ENCODE data around the gene SLIRP.

Gene SLIRP

DNA sequence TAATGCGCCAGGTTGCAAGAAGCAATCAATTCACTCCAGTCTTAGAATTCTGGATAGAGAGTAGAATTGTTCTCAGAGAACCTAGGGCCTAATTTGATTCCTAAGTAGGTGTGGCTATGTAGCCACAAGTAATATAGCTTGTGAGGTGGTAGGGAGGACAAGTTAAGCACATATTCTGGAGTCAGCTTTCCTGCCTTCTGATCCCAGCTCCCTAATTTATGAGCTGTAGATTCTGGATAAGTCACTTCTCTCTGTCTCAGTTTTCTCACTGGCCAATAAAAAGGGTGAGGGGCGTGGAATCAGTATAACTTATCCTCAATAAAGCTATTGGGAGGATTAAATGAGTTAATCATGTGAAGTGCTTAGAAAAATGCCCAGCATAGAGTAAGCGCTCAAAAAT, 56.1 kb downstream of the SLIRP start:
- Histone ChIP-seq H3K9me2 (replicated peaks; ENCODE audit: insufficient read depth, low read length) (no peaks in the 10 kb centered on the region), H3K4me2 (ENCODE audit: low read depth, low read length, poor library complexity, severe bottlenecking) (no peak overlapping the region), H3K9me3 (ENCODE audit: insufficient read depth, low read length) (no peaks in the 10 kb centered on the region), H3K36me3 (ENCODE audit: low read length) (no peaks in the 10 kb centered on the region), H4K20me1 (ENCODE audit: low read depth, low read length) (no peaks in the 10 kb centered on the region; the same call in 1 of the 2 replicates), H3K9ac (ENCODE audit: low read length) (no peak overlapping the region), H3F3A (ENCODE audit: insufficient read depth) (no peaks in the 10 kb centered on the region), H3K27ac (ENCODE audit: low read depth, low read length) (no peak overlapping the region), H3K27me3 (ENCODE audit: low read length) (no peaks in the 10 kb centered on the region), H2AFZ (ENCODE audit: low read depth, low read length, severe bottlenecking) (no peak overlapping the region), H3K79me2 (ENCODE audit: insufficient read depth, low read length) (peaks cover 19% of the 10 kb centered on the region), H3K4me3 (ENCODE audit: insufficient read depth, low read length, poor library complexity, severe bottlenecking) (no peak overlapping the region)
- TF ChIP-seq EZH2phosphoT487 (conservative IDR thresholded peaks at IDR 0.05; ENCODE audit: low read length): no peak
- TF ChIP-seq, protein P1, sequence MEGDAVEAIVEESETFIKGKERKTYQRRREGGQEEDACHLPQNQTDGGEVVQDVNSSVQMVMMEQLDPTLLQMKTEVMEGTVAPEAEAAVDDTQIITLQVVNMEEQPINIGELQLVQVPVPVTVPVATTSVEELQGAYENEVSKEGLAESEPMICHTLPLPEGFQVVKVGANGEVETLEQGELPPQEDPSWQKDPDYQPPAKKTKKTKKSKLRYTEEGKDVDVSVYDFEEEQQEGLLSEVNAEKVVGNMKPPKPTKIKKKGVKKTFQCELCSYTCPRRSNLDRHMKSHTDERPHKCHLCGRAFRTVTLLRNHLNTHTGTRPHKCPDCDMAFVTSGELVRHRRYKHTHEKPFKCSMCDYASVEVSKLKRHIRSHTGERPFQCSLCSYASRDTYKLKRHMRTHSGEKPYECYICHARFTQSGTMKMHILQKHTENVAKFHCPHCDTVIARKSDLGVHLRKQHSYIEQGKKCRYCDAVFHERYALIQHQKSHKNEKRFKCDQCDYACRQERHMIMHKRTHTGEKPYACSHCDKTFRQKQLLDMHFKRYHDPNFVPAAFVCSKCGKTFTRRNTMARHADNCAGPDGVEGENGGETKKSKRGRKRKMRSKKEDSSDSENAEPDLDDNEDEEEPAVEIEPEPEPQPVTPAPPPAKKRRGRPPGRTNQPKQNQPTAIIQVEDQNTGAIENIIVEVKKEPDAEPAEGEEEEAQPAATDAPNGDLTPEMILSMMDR (IDR thresholded peaks at IDR 0.05; ENCODE audit: insufficient read depth, low read length, poor library complexity, severe bottlenecking): no peak

All from SU-DHL-6 (cell line).